Ascending aorta (tissue), 2 donors: Measurements from ENCODE around the gene ATP1B4. TPM values are rescaled to one million over a fixed set of nuclear protein-coding genes. Genes with fewer than 3 reads are reported as not detected.

Experiments
- DNase-seq, 2 donors: peaks; one replicate each; pipeline ENCODE4 v3.0.0-alpha.2; 2019; ENCODE audit warnings: low spot score in 2 of 2
- H3K27ac ChIP-seq, 2 donors: fragments of 200-600 bp; sonication (generic); one replicate each; pipeline ENCODE4 v1.5.1; 2016 to 2017; ENCODE audit warnings: mild to moderate bottlenecking in 1 of 2
- H3K27me3 ChIP-seq: fragments of 200-600 bp; sonication (generic); one replicate; pipeline ENCODE4 v1.5.1; 2017
- H3K36me3 ChIP-seq, 2 donors: fragments of 200-600 bp; sonication (generic); one replicate each; pipeline ENCODE4 v1.5.1; 2016
- H3K4me1 ChIP-seq, 2 donors: fragments of 200-600 bp; sonication (generic); one replicate each; pipeline ENCODE4 v1.5.1; 2016 to 2017; ENCODE audit warnings: mild to moderate bottlenecking in 1 of 2
- H3K4me3 ChIP-seq, 2 donors: fragments of 200-600 bp; sonication (generic); one replicate each; pipeline ENCODE4 v1.5.1; 2016 to 2017; ENCODE audit warnings: mild to moderate bottlenecking in 1 of 2
- H3K9me3 ChIP-seq, 2 donors: fragments of 200-600 bp; sonication (generic); one replicate each; pipeline ENCODE4 v1.5.1; 2016
- intact Hi-C: fragments of 100-400 bp; cut with DNase I; formaldehyde crosslinking; loops from one replicate; pipeline ENCODE4 v1.15.1; 2023
- total RNA-seq: library from RNA; depleted of rRNA; stranded (reverse); fragments of >200 nt; gene quantifications from one replicate; pipeline ENCODE4 v1.1.0, GENCODE V29; 2016
- TF ChIP-seq, protein P1 (sequence below), 3 experiments: fragments of 200-600 bp in 2 of 3; fragments of 450-650 bp in 1 of 3; sonication (generic) in 2 of 3; IDR thresholded peaks; one replicate each; pipeline ENCODE4 v1.5.1; 2016 to 2019; ENCODE audit warnings: antibody characterized with exemption in 3 of 3, mild to moderate bottlenecking in 1 of 3, moderate library complexity in 1 of 3

Gene ATP1B4
- total RNA-seq, 1 donor from 2014 or later, result not detected

- Histone ChIP-seq H3K36me3 (no peaks in the 10 kb centered on the region), H3K4me3 (no peak overlapping the region), H3K4me1 (no peaks in the 10 kb centered on the region), H3K9me3 (no peaks in the 10 kb centered on the region), H3K27me3 (no peaks in the 10 kb centered on the region), H3K27ac (no peak overlapping the region)
- intact Hi-C loops, result no loop called here
- TF ChIP-seq, protein P1, sequence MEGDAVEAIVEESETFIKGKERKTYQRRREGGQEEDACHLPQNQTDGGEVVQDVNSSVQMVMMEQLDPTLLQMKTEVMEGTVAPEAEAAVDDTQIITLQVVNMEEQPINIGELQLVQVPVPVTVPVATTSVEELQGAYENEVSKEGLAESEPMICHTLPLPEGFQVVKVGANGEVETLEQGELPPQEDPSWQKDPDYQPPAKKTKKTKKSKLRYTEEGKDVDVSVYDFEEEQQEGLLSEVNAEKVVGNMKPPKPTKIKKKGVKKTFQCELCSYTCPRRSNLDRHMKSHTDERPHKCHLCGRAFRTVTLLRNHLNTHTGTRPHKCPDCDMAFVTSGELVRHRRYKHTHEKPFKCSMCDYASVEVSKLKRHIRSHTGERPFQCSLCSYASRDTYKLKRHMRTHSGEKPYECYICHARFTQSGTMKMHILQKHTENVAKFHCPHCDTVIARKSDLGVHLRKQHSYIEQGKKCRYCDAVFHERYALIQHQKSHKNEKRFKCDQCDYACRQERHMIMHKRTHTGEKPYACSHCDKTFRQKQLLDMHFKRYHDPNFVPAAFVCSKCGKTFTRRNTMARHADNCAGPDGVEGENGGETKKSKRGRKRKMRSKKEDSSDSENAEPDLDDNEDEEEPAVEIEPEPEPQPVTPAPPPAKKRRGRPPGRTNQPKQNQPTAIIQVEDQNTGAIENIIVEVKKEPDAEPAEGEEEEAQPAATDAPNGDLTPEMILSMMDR (IDR thresholded peaks at IDR 0.05), result no peak
- DNase-seq, result no peak
Observed at GRCh38 chrX:120365968-120366367, 4.1 kb downstream of the ATP1B4 start.

DNA sequence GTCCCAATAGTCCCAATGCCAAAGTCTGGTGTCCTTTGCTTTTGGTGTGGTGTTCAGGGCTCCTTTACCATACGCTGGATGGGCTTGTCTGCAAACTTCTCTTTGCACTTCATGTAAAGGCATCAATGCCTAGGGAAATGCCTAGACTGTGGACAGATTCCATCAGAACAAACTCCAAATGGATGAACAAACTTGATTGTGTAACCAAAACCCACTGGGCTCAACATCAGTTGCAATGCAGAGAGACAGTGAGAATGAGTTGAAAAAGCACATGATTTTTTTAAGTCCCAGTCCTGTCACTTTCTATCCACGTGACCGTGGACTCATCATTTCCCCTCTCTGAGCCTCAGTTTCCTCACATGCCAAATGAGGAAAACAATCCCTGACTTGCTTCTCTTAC is 4.9 kb downstream of the ATP1B4 start:
- no peaks in the 10 kb centered on the region for H3K4me1 ChIP-seq
- no peak overlapping the region for H3K4me3 ChIP-seq
- TF ChIP-seq, protein P1 (IDR thresholded peaks at IDR 0.05), result no peak
- H3K9me3 ChIP-seq, result no peaks in the 10 kb centered on the region
- H3K27ac ChIP-seq, result no peak overlapping the region
- no peak for DNase-seq
- no peaks in the 10 kb centered on the region for H3K27me3 ChIP-seq
- intact Hi-C loops, result no loop called here
- H3K36me3 ChIP-seq, result no peaks in the 10 kb centered on the region

DNA sequence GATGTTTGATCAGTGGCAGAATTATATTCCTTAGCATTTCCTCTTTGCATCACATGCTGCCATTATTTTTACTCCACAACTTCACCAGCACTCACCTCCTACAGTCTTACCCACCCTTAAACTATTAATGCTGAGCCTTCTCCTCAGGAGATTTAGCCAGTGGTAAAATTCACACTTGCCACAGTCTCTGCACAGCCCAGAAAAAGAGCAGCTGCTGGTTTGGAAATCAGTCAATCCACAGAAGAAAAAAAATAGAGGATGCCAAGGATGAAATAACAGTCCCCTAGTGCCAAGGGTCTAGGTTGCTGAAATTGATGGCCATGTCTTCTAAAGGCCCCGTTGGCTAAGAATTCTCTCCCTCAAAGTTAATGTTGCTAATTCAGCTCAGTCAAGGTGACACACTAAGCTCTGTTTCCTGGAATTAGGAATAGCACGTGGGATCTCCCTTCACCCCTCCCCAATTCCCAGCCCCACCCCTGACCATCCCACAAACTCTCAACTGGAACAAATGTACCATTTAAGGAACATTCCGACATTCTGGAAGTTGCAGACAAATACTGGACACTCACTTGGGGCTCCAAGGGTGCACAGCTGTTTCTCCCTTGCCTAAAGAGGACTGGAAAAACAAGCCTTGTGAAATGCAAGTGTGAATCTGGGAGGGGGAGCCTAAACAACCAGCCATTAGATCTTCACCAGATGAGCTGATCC is 5.7 kb downstream of the ATP1B4 start:
- intact Hi-C loops, result no loop called here
- H3K4me3 ChIP-seq, result no peak overlapping the region
- no peaks in the 10 kb centered on the region for H3K4me1 ChIP-seq
- H3K36me3 ChIP-seq, result no peaks in the 10 kb centered on the region
- H3K27me3 ChIP-seq, result no peaks in the 10 kb centered on the region
- TF ChIP-seq, protein P1 (IDR thresholded peaks at IDR 0.05), result no peak
- no peak for DNase-seq
- H3K9me3 ChIP-seq, result no peaks in the 10 kb centered on the region
- no peak overlapping the region for H3K27ac ChIP-seq

DNA sequence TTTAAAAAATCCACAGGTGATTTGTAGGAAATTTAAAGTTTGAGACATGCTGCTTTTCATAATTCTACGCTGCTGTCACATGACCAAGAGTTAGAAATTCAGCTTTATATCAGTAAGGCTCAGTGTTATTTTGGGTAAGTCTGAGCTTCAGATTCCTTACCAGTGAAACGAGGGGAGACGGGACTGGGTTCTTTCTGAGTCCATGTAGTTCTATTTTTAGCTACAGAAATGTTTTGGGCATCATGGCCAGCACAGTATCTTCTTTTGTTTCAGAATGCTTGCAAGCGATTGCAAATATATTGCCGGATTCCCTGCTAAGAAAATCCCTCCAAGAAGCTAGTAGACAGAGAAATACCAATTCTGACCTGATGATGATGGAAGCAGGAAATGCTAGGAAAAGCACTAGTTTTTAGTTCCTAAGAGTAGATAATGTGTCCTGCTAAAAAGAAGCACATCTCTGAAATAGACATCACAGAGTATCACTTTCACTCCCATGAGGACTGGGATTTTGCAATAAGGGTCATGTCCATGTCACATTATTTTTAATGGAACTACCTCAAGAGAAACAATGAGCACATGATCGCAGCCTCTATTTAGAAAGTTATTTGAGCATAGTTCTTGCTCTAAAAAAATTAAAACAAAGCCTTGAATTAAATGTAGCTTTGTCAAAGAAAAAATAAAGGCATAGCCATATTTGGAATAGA is 10.9 kb downstream of the ATP1B4 start:
- Histone ChIP-seq H3K4me1 (no peaks in the 10 kb centered on the region), H3K27me3 (no peaks in the 10 kb centered on the region), H3K9me3 (no peaks in the 10 kb centered on the region), H3K36me3 (no peaks in the 10 kb centered on the region), H3K27ac (no peak overlapping the region), H3K4me3 (no peak overlapping the region)
- DNase-seq, result no peak
- intact Hi-C loops, result no loop called here
- TF ChIP-seq, protein P1 (IDR thresholded peaks at IDR 0.05), result no peak

DNA sequence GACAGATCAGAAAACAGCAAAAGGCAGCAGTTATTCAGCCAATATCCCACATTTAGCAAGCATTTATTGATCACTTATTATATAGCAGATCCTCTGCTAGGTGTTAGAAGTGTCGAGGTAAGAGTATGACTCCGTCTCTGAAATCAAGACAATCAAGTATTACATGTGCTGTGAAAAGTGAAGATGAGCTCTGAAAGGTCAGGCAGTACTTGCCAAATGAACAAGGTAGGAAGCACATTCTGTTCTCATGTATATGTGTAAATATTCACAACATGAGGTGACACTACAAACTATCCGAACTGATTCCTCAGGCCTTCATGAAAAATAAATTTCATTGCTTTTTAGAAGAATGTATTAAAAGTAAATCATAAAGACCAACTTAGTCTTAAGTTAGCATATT is 15.3 kb downstream of the ATP1B4 start:
- Histone ChIP-seq H3K4me3 (no peak overlapping the region), H3K36me3 (no peaks in the 10 kb centered on the region), H3K27ac (no peak overlapping the region), H3K9me3 (no peaks in the 10 kb centered on the region), H3K27me3 (no peaks in the 10 kb centered on the region), H3K4me1 (no peaks in the 10 kb centered on the region)
- TF ChIP-seq, protein P1 (IDR thresholded peaks at IDR 0.05), result no peak
- DNase-seq, result no peak
- intact Hi-C loops, result no loop called here
